BE2C (cell line): ENCODE data around the gene NIF3L1.
"Not testable (repeated sequence)": the region's sequence is repeated elsewhere in the genome, so short reads cannot be mapped to it uniquely, and the experiment has no call there.

Experiments used
- DNase-seq: peaks from one replicate; pipeline ENCODE4 v3.0.0-alpha.2; 2020
- H3K27me3 ChIP-seq: fragments of 250-450 bp; sonication (Bioruptor Pico); 2 replicates; pipeline ENCODE4 v1.5.1; 2020; ENCODE audit warnings: mild to moderate bottlenecking
- H3K36me3 ChIP-seq: fragments of 250-450 bp; sonication (Bioruptor Pico); 2 replicates; pipeline ENCODE4 v1.5.1; 2020; ENCODE audit warnings: mild to moderate bottlenecking
- H3K4me1 ChIP-seq: fragments of 250-450 bp; sonication (Bioruptor Pico); 2 replicates; pipeline ENCODE4 v1.5.1; 2020
- H3K4me3 ChIP-seq: 2 replicates; pipeline ENCODE4 v1.5.1; 2011; ENCODE audit warnings: low read depth, low read length
- H3K9me3 ChIP-seq: fragments of 250-450 bp; sonication (Bioruptor Pico); 2 replicates; pipeline ENCODE4 v1.5.1; 2020
- CTCF ChIP-seq: IDR thresholded peaks from 2 replicates; pipeline ENCODE4 v1.5.1; 2012; ENCODE audit warnings: mild to moderate bottlenecking, low read depth, low read length

Gene NIF3L1

GRCh38 chr2:200869014-200869413, 20.2 kb upstream of the NIF3L1 start:
- no peaks in the 10 kb centered on the region for H3K4me1 ChIP-seq
- no peak for TF ChIP-seq CTCF
- no peak for DNase-seq
- no peak overlapping the region for H3K4me3 ChIP-seq
- peaks cover 4% of the 10 kb centered on the region; the same call in 1 of the 2 replicates for H3K36me3 ChIP-seq
- no peaks in the 10 kb centered on the region for H3K27me3 ChIP-seq
- H3K9me3 ChIP-seq = no peaks in the 10 kb centered on the region

GRCh38 chr2:200871151-200871550, 18.0 kb upstream of the NIF3L1 start:
- Histone ChIP-seq H3K4me3 (no peak overlapping the region), H3K4me1 (no peaks in the 10 kb centered on the region), H3K9me3 (no peaks in the 10 kb centered on the region), H3K27me3 (no peaks in the 10 kb centered on the region), H3K36me3 (peaks cover 6% of the 10 kb centered on the region)
- DNase-seq = no peak
- TF ChIP-seq CTCF = no peak

DNA sequence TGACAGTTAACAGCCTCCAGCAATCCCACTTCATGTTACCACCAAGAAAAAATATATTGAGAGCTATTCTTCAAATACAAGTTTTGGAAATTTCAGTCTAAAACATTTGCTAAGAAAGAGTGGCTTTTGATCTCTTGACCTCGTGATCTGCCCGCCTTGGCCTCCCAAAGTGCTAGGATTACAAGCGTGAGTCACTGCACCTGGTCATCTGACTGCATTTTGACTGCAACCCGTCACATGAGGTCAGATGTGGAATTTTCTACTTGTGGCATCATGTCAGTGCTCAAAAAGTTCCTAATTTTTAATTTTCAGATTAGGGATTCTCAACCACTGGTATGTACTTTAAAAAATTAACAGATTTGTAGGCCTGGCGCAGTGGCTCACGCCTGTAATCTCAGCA, 15.6 kb upstream of the NIF3L1 start:
- no peak for DNase-seq
- H3K4me3 ChIP-seq = no peak overlapping the region
- no peak for TF ChIP-seq CTCF
- H3K9me3 ChIP-seq = no peaks in the 10 kb centered on the region
- H3K36me3 ChIP-seq = peaks cover 10% of the 10 kb centered on the region
- no peaks in the 10 kb centered on the region for H3K27me3 ChIP-seq
- no peaks in the 10 kb centered on the region for H3K4me1 ChIP-seq

DNA sequence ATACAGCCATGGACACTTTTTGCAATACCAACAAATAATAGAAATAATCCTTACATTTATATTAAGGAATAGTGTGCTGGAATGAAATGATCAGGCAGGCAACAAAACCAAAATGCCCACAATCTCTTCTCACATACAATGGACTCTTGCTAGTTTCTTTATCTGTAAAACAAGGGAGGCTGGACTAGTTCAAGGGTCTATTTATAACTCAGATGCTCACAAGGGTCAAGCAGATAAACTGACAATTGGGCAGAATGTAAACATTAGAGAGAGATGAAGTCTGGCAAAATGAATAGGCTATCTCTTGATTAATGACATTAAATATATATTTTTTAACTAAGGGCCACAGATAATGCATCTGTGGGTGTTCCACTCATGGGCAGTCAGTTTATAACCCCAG, 11.7 kb upstream of the NIF3L1 start:
- no peak for DNase-seq
- H3K36me3 ChIP-seq = peaks cover 18% of the 10 kb centered on the region
- TF ChIP-seq CTCF = no peak

GRCh38 chr2:200878289-200878880, 10.8 kb upstream of the NIF3L1 start:
- DNase-seq = no peak
- Histone ChIP-seq H3K36me3 (peaks cover 18% of the 10 kb centered on the region), H3K4me1 (no peaks in the 10 kb centered on the region), H3K27me3 (no peaks in the 10 kb centered on the region), H3K9me3 (no peaks in the 10 kb centered on the region), H3K4me3 (no peak overlapping the region)
- TF ChIP-seq CTCF = no peak

More for the DNA sequence above, 11.7 kb upstream of the NIF3L1 start:
- no peaks in the 10 kb centered on the region for H3K27me3 ChIP-seq
- H3K4me1 ChIP-seq = no peaks in the 10 kb centered on the region
- H3K4me3 ChIP-seq = no peak overlapping the region
- H3K9me3 ChIP-seq = no peaks in the 10 kb centered on the region

- not testable (repeated sequence) for H3K4me1 ChIP-seq, H3K4me3 ChIP-seq, H3K9me3 ChIP-seq, DNase-seq, H3K27me3 ChIP-seq
- H3K36me3 ChIP-seq = peaks cover 12% of the 10 kb centered on the region
These were observed 7.4 kb upstream of the NIF3L1 start for GRCh38 chr2:200881715-200882249.
